Astrocyte of the spinal cord (primary cell): ENCODE measurements around the gene UBE2H.
"Not testable (repeated sequence)": the region's sequence is repeated elsewhere in the genome, so short reads cannot be mapped to it uniquely, and the experiment has no call there.

Experiments
- DNase-seq: peaks from one replicate; pipeline ENCODE4 v3.0.0; 2011; ENCODE audit warnings: low read depth, low spot score
- H3K4me3 ChIP-seq: 2 replicates; pipeline ENCODE4 v1.5.1; 2011; ENCODE audit warnings: low read depth, mild to moderate bottlenecking, low read length, moderate library complexity
- in situ Hi-C: cut with HindIII; loops from 2 replicates; pipeline ENCODE4 v1.10.0; 2017; ENCODE audit warnings: low sequenced_read_pairs
- TF ChIP-seq, protein P1 (sequence below): IDR thresholded peaks from 2 replicates; pipeline ENCODE4 v1.5.1; 2012; ENCODE audit warnings: low read depth, mild to moderate bottlenecking, low read length, inconsistent platforms

UBE2H gene

DNA sequence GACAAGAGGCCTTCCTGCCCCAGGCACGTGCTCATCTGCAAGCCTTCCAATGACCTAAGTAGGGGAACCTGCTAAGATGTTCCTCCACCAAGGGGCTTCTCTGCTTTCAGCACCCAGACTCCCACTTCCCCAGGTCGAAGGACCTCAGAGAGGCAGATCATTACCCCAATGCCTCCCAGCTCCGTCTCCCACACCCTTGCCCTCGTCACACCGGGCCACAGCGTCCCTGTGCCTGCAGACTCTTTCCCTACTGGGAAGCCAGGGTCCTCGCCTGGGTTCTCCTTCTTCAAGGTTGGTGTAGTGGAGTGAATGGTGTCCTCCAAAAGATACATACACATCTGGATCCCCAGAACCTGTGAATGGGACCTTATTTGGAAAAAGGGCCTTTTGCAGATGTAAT is 151.9 kb downstream of the UBE2H start:
- DNase-seq, result no peak
- in situ Hi-C loops, result no loop called here
- no peak overlapping the region for H3K4me3 ChIP-seq
- TF ChIP-seq, protein P1, sequence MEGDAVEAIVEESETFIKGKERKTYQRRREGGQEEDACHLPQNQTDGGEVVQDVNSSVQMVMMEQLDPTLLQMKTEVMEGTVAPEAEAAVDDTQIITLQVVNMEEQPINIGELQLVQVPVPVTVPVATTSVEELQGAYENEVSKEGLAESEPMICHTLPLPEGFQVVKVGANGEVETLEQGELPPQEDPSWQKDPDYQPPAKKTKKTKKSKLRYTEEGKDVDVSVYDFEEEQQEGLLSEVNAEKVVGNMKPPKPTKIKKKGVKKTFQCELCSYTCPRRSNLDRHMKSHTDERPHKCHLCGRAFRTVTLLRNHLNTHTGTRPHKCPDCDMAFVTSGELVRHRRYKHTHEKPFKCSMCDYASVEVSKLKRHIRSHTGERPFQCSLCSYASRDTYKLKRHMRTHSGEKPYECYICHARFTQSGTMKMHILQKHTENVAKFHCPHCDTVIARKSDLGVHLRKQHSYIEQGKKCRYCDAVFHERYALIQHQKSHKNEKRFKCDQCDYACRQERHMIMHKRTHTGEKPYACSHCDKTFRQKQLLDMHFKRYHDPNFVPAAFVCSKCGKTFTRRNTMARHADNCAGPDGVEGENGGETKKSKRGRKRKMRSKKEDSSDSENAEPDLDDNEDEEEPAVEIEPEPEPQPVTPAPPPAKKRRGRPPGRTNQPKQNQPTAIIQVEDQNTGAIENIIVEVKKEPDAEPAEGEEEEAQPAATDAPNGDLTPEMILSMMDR, result no peak

DNA sequence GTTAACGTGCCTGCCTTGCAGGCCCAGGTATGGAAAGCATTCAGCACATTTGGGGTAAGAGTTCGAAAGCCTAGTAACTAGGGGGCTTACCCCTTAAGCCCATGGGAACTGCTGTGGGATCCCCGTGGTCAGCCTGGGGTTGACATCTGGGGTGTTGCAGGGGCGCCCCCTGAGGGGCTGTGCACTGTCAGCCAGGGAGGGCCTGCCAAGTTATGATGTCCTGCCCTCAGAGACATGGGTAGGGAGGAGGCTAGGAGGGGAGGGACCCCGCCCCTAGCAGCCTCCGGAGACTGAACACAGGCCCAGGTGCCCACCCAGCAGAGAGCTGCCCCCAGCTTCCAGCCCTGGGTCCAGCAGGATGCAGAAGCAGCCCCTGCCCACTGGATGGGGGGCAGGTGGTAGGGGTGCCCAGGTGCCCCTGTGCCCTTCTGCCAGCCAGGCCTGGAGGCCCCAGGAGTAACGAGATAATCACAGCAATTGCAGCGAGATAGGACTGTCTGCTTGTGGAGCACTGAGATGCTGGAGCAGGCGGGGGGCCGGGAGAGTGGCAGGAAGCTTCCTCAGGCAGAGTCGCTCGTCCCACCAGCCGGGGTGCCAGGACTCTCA is 153.3 kb downstream of the UBE2H start:
- TF ChIP-seq, protein P1, result no peak
- DNase-seq, result no peak
- in situ Hi-C loops, result no loop called here
- no peak overlapping the region for H3K4me3 ChIP-seq

DNA sequence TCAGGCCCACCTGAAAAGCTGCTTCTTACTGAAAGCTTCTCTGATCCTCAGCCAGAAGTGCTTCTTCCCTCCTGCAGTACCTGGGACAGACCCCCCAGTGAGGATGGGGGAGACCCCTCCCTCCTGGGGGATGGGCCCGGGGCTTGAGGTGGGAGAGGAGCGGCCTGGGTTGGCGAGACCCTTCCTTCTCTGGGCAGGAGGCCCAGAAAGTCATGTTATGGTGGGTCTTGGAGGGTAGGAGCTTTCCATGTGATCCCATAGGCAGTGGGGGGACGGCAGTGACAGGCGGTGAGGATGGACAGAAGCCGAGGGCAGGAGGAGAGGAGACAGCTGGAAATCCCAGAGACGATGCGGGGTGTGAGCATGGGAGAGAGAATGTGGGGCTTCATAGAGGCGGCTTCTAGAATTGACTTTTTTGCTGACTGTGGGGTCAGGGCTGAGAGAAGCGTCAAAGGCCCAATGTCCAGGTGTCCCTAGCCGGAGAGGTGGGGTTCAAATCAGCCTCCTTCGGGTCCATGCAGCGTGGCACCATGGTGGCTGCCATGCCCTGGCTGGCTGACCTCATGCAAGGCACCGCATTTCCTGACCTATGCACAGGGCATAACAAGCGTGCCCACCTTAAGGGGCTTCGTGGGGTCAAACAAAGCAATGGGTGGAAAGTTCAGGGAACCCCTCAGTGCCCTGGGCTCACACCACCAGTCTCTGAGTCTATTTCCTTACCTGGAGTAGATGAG is 154.0 kb downstream of the UBE2H start:
- H3K4me3 ChIP-seq, result no peak overlapping the region
- TF ChIP-seq, protein P1, result no peak
- in situ Hi-C loops, result no loop called here
- no peak for DNase-seq

DNA sequence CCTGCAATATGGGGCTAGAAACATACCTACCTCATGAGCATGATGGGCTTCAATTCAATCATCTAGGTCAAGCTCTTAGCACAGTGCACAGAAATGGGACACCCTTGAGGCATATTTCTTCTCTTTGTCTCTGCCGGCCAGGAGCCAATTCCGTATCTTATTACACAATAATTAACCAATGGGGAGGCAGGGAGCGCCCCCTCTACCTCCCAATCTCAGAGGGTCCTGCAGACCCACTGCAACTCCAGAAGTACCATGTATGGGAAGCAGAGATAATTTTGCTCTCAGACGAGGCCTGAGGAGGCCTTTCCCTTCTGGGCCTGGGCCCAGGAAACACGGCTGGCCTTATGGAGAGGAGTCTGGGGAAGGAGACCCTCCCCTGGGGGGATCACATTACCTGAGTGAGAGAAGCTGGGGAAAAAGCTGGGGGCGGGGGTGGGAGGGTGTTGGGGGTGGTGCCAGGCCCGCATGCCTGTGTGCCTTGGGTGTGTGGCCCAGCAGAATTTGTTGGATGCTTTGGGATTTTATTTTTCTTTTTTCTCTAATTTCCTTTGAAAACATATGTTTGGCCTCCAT is 155.5 kb downstream of the UBE2H start:
- H3K4me3 ChIP-seq, result no peak overlapping the region
- no peak for DNase-seq
- in situ Hi-C loops, result no loop called here
- TF ChIP-seq, protein P1, result no peak

DNA sequence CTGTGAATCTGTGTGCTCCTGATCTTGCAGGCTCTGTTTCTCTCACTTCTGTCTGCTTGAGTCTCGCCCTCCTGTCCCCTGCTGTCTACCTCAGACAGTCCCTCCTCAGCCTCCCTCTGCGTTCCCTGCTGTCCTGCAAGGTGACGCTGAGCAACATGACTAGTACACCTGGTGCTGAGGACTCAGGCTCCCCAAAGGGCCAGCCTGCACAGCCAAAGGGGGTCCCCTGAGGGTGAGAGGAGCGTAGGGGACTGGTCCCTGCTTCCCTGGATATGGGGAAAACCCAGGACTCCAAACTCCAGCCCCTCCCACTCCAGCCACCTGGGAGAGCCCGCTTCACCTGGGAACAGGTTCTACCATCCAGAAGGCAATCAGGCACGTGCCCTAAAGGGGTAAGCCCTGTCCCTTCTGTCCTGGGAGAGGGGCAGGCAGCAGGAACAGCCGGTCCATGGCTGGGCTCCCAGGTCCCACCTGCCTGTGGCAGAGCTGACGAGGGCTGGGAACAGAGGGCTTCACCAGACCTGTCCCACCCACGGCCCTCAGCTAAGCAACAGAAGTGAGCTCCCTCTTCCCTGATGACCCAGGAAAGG is 156.5 kb downstream of the UBE2H start:
- no peak for DNase-seq
- TF ChIP-seq, protein P1, result no peak
- no peak overlapping the region for H3K4me3 ChIP-seq
- in situ Hi-C loops, result no loop called here

DNA sequence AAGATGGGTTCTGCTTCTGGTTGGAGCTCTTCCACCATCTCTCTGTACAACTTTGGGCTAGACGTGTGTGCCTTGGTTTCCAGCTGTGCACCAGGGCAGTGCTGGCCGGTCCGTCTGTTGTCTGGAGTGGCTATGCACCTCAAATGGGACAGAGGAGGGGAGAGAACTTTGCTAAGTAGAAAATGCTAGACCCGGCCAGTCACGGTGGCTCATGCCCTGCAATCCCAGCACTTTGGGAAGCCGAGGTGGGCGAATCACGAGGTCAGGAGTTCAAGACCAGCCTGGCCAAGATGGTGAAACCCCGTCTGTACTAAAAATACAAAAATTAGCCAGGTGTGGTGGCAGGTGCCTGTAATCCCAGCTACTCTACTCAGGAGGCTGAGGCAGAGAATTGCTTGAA is 158.3 kb downstream of the UBE2H start:
- in situ Hi-C loops, DNase-seq, H3K4me3 ChIP-seq: not testable (repeated sequence)
